ENCODE results near the gene ADGRE3.

The ADGRE3 gene, protein sequence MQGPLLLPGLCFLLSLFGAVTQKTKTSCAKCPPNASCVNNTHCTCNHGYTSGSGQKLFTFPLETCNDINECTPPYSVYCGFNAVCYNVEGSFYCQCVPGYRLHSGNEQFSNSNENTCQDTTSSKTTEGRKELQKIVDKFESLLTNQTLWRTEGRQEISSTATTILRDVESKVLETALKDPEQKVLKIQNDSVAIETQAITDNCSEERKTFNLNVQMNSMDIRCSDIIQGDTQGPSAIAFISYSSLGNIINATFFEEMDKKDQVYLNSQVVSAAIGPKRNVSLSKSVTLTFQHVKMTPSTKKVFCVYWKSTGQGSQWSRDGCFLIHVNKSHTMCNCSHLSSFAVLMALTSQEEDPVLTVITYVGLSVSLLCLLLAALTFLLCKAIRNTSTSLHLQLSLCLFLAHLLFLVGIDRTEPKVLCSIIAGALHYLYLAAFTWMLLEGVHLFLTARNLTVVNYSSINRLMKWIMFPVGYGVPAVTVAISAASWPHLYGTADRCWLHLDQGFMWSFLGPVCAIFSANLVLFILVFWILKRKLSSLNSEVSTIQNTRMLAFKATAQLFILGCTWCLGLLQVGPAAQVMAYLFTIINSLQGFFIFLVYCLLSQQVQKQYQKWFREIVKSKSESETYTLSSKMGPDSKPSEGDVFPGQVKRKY

DNA sequence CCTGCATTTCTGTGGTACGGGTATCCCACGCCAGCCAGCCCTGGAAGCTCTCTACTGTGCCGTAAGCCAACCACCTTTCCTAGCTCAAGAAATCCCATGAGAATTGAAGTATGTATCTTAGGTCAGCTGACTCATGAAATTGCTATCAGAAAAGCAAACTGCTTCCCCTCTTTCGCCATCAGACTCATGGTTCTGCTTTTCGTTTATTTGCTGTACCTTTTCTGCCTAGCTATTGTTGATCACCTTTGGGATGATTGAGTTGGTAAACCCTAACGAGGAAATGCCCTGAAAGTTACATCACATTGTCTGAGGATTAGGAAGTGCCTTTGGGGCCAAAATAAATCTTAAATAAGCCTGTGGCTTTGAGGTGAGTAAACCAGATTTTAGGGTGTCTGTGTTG is at the start of gene ADGRE3:
ADGRE3 (minus strand) TSS at position 81 of the 400 bp plus-strand sequence; CDS start at position 7, 74 bp downstream.
- DNase-seq (ENCODE audit: low spot score), result no peak

GRCh38 chr19:14722127-14722526 is 47.5 kb upstream of the ADGRE3 start:
- DNase-seq (ENCODE audit: low spot score), result no peak

GRCh38 chr19:14719162-14719561 is 44.5 kb upstream of the ADGRE3 start:
- no peak for DNase-seq (ENCODE audit: low spot score)

GRCh38 chr19:14718522-14719116 is 44.0 kb upstream of the ADGRE3 start:
- no peak for DNase-seq (ENCODE audit: low spot score)

GRCh38 chr19:14715841-14716240 is 41.2 kb upstream of the ADGRE3 start:
- no peak for DNase-seq (ENCODE audit: low spot score)

DNA sequence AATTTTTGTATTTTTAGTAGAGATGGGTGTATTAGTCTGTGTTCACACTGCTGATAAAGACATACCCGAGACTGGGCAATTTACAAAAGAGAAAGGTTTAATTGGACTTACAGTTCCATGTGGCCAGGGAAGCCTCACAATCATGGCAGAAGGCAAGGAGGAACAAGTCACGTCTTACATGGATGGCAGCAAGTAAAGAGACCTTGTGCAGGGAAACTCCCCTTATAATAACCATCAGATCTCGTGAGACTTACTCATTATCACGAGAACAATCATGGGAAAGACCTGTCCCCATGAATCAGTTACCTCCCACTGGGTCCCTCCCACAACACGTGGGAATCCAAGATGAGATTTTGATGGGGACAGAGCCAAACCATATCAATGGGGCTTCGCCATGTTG is 29.8 kb upstream of the ADGRE3 start:
- DNase-seq (ENCODE audit: low spot score), result no peak

- no peak for DNase-seq (ENCODE audit: low spot score)
Measured at GRCh38 chr19:14703833-14704232, 29.2 kb upstream of the ADGRE3 start.

GRCh38 chr19:14700711-14701375 is 26.2 kb upstream of the ADGRE3 start:
- DNase-seq (ENCODE audit: low spot score), result no peak

DNA sequence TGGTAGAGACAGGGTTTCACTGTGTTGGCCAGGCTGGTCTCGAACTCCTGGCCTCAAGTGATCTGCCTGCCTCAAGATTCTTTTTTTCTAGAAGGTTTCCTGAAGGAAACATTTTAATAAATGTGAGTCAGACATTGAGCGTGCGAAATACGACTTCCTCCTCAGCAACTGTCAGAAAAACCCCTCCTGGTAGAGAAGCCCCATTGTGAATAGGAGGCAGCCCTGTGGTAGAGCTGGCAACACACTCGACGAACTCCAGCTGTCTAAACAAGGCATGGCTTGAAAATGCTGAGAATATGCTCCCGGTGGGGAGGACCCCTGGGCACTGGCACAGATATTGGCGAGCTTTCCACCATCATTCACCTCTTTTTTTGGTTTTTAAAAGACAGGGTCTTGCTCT is 25.0 kb upstream of the ADGRE3 start:
- no peak for DNase-seq (ENCODE audit: low spot score)

- no peak for DNase-seq (ENCODE audit: low spot score)
Measured at GRCh38 chr19:14695471-14695870, 20.8 kb upstream of the ADGRE3 start.

DNA sequence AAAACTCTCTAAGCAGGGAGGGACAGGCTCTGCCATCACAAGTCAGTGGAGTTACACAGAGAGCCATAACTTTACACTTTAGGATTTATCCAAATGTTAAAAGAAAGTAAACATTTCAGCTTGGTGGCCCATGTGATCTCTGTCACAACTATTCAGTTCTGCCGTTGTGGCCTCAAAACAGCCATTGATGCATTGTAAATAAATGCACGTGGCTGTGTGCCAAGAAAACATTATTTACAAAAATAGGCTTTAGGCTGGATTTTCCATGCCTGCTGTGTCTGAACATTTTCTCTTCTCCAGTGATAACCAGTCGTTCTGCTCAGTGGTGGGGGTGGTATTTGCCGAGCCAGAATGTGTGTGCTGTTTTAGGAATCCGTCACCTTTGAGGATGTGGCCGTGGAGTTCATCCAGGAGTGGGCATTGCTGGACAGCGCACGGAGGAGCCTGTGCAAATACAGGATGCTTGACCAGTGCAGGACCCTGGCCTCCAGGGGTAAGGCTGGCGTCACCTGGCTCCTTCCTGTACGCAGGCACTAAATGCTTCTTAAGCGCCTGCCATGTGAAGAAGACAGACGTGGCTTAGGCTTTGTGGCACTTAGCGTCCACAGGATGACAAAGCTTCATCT is 20.1 kb upstream of the ADGRE3 start:
- no peak for DNase-seq (ENCODE audit: low spot score)

- peak; percentile 89 for DNase-seq (ENCODE audit: low spot score)
Measured at GRCh38 chr19:14689598-14690503, 15.2 kb upstream of the ADGRE3 start, which contains the start of gene ZNF333. Gene ZNF333, plus strand, starts transcription at chr19:14690048. Its CDS starts 3,444 bp downstream, at chr19:14693492.

GRCh38 chr19:14686411-14686810 is 11.8 kb upstream of the ADGRE3 start:
- peak; percentile 12 for DNase-seq (ENCODE audit: low spot score)

DNA sequence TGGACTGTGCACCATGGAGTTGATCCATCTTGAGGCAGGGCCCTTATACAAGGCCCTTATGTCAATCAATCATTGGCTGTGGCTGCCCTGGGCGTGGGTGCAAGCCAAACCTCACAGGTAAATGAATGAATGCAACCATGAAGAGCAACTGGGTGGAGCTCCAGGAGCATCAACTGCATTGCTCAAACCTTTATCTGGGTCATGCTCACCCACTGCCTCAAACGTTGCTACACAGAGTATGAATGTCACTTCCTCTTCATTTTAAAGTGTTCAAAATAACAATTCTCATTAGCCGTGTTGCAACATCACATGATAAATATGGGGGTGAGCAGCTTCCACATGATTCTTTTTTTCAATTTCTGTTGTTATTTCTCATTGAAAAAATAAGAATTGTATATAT is 8.8 kb upstream of the ADGRE3 start:
- no peak for DNase-seq (ENCODE audit: low spot score)

DNA sequence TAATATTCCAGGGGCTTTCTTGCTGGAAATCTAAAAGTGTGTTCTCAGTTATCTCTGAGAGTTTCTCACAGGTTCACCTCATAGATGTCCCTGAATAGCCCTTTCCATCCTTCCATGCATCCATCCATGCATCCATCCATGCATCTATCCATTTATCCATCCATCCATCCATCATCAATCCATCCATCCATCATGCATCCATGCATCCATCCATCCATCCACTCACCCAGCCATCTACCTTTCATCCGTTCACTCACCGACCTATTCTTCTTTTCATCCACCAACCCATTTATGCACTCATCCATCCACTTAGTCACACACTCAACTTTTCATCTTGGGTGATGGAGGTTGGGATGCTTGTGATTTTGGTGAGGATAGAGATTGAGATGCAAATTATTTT is 7.4 kb upstream of the ADGRE3 start:
- no peak for DNase-seq (ENCODE audit: low spot score)

- DNase-seq (ENCODE audit: low spot score), result no peak
Measured at GRCh38 chr19:14678199-14678598, 3.6 kb upstream of the ADGRE3 start.

DNA sequence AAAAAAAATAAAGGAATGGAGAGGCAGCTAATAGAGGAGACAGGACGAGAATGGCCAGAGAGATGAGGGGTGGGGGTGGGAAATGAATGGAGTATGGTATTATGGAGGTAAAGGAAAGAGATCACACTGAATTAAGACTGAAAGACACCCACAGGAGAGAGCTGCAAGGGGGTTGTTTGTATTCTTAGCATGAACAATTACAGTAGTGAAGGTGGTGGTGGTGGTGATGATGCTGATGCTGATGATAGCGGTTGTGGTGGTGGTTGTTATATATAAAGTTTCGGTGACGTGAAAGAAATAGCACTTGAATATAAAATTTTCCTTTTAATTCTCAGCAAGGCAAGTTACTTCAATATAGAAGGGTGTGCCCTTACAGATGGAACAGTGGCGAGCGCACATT is 2.8 kb upstream of the ADGRE3 start:
- DNase-seq (ENCODE audit: low spot score), result no peak

- no peak for DNase-seq (ENCODE audit: low spot score)
Measured at GRCh38 chr19:14676762-14677161, 2.1 kb upstream of the ADGRE3 start.

DNA sequence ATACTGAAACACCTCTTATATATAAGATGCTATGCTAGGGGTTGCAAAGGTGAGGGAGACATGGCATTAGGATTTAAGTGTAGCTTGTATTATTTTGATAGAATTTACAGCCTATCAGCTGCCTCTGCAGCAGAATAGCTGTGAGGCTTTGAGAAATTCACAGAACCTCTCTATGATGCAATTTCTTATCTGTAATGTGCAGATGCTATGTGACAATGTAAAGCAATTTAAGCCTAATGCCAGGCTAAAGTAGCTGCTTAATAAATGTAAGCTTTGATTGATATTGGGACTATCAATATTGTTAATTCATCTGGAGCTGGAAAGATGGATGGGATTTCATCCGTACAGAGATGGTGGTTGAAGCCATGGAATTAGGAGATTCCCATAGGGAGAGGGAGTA is 1.6 kb downstream of the ADGRE3 start:
- DNase-seq (ENCODE audit: low spot score), result no peak

DNA sequence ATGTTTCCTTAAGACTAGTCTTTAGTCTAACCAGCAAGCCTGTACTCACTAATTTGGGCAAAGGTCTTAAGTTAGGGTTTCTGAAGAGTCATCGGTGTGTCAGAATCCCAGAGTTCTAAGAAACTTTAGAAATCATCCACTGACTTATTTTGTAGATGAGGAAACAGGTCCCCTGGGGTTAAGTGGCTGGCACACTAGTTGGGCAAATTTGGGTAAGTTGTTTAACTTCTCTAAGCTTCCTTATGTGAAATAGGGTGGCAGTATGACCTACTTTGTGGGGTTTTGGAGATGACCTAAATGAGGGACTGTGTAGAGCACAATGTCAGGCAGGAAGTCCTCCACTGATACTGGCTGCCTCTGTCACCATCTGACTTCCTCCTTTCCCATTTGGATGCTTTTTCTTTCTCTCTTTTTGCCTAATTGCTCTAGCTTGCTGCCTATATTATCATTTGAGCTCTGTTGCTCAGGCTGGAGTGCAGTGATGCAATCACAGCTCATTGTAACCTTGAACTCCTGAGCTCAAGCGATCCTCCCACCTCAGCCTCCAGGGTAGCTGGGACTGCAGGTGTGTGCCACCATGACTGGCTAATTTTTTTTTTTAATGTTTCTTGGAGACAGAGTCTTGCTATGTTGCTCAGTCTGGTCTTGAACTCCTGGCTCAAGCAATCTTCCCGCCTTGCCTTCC is 2.3 kb downstream of the ADGRE3 start:
- DNase-seq (ENCODE audit: low spot score), result no peak

Measured in cerebellar cortex (tissue), 1 donor.